GM21723 (cell line): Measurements from ENCODE around the gene CRK.
A peak's percentile ranks its signal among the peaks of the same experiment; 100 is the strongest.

Source experiments
- ATAC-seq: cut with Tn5 transposase; IDR thresholded peaks from one replicate; pipeline ENCODE4 v1.9.1; 2021; ENCODE audit warnings: mild to moderate bottlenecking, moderate library complexity; ENCODE audit not compliant: unreplicated experiment

CRK gene

DNA sequence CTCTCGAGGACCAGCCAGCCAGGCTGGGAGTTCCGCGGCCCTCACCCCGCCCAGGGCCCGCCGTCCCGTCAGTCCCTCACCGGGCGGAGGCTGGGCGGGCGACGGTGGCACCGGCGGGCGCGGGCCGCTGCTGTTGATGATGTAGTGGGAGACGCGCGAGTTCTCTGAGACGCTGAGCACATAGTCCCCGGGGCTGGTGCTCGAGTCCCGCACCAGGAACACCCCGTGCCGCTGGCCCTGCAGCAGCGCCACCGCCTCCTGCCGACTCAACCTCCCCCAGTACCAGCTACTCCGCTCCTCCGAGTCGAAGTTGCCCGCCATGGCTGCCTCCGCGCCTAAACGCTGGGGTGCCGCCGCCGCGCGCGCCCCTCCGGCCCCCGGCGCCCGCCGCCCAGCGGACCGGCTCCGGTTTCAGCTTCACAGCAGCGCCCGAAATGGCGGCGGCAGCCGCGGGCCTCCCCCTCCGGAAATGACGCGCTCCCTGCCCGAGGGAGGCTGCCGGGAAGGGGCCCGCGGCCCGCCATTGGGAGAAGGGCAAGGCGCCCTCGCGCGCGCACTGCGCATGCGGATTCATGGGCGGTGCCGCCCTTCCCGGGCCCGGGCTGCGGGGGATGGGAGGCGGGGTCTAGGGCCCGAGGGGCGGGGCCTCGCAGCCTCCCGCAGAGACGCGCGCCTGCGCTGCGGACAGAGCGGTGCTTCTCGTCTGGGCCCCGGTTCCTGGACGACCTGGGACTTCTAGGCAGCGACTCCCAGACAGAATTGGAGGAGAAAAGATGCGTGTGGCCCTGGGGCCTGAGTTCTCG, at the start of gene CRK:
TSS of gene CRK (minus strand) at position 436 of the 803 bp plus-strand sequence. CDS start at position 321, 115 bp downstream.
- ATAC-seq = peak; percentile 76

DNA sequence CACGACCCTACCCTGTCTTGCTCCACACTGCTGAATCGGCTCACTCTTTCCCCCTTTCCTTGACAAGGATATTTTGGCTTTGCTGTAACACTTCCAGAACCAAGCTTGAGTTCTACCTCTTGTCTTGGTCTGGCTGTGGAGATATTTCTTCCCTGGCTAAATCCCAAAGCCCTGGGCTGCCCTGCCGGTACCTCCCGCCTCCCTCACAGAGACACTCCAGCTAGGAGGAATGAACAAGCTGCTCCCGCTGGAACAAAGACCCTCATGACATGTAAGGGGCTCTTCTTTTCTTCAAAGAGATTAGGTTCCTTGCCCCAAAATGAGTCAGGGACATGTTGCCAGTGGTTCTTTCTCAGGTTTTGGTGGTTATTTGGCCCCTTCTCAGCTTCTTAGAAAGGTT, 49.6 kb upstream of the CRK start:
- ATAC-seq = no peak

DNA sequence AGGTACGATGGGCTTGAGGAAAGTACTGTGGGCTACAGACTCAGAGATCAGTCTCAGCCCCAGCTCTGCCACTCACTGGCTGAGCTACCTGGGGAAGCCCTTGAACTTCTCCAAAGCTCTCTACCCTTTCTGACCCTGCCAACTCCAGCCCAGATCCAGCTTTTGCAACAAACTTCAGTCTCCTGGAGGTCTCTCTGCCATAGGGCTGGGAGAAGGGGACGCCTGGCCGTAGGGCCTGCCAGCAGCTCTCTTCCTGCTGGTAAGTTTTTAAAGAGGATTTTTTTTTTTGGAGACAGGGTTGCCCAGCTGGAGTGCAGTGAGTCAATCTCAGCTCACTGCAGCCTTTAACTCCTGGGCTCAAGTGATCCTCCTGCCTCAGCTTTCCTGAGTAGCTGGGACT, 48.8 kb upstream of the CRK start:
- no peak for ATAC-seq

DNA sequence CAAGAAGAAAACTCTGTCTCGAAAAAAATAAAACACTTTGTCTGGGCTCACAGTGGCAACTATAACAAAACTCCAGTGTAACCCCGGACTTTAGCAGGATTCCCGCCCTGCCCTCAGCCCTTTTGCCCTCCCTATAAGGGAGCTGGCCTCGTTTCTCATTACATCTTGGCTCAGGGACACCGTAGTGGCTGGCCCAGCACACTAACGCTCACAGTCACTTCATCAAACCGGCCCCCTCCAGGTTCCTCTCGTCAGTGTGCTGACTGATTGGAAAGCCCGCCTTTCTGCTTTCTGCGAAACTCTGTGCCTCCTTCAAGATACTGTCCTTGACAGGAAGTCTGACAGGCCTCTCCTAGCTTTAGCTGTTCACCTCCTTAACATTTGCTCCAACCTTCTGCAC, 47.7 kb upstream of the CRK start:
- no peak for ATAC-seq

DNA sequence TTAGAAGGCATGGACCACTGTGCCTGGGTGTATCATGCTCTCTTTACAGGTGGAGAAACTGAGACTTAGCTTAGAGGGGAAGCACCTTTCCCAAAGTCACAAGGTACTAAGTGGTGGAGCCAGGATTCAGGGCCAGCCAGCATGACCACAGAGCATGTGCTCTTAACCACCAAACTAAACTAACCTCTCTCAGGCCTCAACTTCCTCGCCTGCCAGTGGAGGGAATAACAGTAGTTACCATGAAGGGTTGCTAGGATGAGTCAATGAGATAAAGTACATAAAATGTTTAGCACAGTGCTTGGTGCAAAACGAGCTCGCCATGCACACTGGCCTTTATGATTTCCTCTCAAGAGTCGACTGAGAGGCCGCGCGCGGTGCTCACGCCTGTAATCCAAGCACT, 42.8 kb upstream of the CRK start:
- ATAC-seq = no peak

DNA sequence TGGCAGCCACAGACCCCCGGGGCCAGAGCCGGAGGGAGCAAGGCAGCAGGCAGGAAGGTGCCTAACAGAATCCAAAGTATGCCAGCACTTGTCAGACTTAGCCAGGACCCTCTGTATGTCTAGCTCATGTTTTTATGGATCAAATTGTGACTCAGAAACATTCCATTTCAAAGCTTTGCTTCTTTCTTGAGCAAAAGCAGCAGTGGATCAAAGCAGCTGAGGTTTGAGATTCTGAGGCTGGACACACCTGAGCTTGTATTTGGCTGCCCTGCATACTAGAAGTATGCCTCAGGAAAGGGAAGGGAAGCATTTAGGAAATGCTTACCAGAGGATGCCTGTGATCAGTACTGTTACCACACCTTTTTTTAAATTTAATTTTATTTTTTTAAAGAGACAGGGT, 42.2 kb upstream of the CRK start:
- no peak for ATAC-seq

DNA sequence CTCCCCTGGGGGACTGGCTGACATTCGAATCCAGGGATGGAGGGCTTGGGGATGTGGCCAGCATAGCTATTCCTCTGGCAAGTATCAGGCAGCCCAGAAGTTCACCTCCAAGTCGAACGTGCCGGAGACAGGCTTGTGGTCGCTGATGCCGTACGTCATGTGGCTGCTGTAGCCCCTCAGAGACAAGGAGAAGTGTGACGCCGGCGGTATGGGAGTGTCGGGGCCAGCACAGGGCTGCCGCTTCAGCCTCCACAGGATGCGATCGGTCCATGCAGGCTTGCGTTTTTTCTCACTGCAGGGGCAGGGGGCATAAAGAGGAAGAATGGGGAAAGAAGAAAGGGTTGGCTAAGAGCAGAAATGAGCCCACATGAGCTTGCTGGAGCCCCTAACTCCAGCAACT, 41.8 kb upstream of the CRK start:
- ATAC-seq = no peak

DNA sequence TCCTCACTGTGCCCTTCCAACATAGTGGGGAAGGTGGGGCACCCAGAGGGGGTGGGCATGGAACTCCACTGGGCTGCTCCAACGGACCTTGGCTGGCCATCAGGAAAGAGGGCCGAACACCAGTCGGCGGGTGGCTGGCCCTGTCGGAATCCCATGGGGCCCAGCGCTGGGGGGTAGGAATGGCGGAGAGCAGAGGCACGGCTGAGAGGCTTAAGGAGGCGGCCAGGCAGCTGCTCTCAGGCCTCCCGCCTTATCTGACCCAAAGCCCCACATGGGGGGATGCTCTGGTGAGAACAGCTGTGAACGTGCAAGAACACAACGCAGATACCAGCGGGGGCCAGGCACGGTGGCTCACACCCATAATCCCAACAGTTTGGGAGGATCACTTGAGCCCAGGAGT, 40.8 kb upstream of the CRK start:
- ATAC-seq = no peak

DNA sequence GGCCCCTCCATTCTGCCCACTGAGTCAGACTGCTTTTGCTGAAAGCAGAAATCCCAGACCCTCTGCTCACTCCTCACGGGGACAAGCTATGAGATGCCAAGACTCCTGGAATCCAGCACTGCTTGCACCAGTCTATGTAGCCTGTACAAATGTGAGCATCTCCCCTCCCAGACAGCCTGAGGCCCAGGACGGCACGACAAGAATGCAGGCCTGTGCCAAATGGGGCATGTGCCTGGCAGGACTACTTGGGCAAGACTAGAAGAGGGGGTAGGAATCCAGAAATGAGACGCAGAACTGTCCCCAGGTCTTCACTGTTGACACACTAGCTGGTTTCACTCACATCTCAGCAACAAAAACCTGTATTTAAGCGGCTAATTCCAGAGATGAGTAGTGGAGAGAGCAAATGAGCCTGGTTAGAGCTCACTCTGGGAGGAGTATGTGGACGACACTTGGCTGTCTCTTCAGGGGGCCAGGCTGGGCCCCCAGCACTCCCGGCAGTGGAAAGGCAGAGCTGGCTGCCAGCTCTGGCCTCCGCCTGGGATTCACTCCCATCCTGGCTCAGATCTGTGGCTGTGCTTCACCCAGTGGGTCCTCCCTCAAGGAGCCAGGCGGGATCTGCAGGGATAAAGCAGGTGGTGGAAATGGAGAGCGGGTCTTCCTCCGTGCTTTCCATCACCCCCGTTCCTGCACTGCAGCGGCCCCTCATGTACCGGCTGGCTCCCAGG, 39.4 kb upstream of the CRK start:
- no peak for ATAC-seq

DNA sequence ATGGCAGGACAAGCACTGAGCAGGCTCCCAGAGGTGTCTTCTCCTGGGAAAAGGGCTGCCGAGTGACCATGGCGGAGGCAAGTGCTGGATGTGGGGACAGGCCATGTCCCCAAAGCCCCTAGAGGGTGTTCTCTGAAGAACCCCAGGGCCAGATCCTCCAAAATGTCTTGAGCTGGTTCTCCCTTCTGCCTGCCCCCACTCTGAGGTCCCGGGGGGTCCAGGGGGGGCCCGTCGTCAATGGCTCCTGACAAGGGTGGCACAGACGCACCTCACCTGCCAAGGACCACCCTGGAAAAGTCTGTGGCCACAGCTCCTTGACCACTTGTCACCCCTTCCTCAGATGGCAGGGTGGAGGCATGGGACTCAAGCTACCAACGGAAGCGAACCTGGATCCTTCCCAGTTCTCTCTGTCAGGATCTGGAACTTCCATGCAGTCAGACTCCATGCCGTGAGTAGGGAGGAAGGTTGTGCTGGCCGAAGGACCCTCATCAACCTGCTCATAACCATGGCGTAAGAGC, 38.8 kb upstream of the CRK start:
- ATAC-seq = no peak

DNA sequence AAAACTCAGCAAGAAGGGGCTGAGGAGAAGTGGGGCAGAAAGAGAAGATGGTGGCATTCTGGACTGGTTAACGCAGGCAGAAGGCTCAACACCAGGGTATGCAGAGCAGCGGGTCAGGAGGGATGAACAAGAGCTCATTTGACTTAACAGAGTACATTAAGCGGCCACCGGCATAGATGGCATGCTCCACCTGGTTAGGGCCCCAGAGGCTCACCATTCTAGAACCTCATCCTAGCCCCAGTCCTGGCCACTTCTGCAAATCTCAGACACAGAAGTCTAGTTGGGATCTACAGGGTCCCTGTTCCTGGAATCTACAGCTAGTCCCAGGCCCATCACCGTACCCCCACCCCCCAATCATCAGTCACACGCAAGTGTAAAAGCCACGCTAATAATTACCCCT, 38.2 kb upstream of the CRK start:
- ATAC-seq = no peak

DNA sequence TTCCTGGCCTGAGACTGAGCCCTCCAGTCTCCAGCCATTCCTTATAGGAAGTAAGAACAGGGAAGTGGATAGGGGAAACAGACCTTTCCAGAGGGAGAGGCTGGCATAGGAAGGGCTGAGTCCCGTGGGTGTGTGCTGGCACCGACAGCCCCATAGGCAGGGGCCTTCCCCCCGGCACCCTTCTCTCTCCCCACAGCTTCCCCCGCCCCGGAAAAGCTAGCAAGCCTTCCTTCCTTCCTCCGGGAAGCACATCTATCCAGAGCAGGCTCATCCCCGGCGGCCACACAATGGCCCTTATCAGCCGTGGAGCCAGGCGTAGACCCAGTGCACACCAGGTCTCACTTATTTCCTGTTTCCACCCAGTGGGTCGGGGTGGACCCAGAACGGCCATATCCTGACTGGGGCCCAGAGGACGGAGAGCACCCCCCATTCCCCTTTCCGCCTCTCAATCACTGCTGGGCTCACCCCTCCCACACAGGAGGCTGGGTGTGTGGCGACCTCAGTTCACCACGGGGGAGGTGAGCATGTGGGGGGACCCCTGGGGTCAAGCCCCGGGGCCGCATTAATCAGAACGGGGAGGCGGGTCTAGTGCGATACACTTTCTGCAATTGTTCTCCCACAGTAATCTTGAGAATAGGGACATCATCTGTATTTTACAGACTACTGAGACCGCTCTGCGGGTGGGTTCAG, 37.4 kb upstream of the CRK start:
- ATAC-seq = no peak

DNA sequence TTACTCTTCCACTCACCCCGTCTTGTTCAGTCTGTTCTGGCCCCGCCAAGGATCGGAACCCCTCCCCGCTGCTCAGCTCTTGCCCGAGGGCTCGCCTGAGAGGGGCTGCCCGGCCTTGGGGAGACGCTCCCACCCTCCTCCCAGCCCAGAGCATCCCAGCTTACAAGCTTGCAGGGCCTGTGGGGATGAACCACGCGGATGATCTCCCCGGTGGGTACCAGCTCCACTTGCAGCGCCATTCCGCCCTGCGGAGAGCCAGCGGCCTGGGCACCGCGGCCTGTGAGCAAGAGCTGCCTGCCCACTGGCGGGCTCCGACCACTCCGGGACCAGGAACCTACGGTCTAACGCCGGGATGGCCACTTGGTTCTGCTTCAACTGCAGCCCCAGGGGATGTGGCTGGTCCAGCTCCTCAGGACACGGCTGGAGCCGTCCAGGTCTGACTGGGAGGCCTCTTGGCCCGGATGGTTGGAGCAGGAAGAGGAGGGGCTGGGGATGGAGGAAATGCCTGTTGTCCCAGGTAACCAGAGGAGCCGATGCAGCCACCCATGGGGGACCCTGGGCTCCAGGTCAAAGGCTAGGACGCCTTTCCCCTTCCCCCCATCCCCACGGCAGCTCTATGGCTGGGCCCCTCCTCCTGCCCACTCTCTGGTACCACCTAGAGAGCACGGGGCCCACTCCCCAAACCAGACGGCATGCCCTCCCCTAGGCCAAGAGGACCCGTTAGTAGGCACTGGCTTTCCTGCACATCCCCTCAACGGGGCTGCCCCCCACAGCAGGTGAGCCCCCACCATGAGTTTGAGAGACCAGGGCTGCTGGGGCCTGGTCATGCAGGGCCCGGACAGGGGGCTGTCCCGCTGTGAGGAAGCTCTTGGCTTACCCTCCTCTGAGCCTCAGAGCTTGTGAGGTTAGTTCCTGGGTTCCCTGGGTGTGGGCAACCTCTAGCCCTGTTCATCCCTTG, 36.5 kb upstream of the CRK start, which contains the start of gene MYO1C:
TSS of gene MYO1C (minus strand) at position 438 of the 958 bp plus-strand sequence. CDS start at position 239, 199 bp downstream.
- ATAC-seq = no peak

DNA sequence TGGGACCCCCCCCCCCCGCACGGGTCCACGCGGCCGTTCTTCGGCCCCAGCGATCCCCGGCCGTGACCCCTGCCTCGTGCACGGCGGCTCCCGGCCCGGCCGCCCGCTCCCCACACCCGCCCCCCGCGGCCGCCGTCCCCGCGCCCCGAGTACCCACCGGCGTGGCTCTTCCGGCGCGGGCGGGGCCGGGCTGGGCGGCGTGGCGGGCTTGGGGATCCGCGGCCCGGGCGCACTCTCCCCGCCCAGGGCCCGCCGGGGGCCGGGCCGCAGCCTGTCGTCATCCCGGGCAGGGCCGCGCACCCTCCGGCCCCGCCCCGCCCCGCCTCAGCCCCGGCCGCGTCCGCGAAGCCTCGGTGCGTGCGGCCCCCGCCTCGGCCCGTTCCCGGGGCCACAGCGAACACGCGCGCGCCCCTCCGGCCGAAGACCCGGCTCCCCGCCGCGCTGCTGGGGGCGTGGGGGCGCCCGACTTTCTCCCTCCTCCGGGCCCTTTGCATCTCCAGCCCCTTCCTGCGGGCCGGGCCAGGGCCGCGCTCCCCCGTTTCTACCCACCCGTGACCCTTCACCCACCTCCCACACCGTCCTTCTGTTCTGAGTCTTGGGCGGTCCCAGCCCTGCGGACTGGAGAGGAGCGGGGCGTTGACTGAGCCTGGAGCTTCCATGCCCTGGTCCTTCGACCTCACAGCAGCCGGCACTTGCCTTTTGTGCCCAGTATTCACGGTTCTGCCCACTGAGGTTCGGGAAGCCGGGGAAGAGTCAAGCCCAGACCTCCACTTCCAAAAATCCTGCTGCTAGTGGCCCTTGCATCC, 35.6 kb upstream of the CRK start:
- ATAC-seq = peak; percentile 50

DNA sequence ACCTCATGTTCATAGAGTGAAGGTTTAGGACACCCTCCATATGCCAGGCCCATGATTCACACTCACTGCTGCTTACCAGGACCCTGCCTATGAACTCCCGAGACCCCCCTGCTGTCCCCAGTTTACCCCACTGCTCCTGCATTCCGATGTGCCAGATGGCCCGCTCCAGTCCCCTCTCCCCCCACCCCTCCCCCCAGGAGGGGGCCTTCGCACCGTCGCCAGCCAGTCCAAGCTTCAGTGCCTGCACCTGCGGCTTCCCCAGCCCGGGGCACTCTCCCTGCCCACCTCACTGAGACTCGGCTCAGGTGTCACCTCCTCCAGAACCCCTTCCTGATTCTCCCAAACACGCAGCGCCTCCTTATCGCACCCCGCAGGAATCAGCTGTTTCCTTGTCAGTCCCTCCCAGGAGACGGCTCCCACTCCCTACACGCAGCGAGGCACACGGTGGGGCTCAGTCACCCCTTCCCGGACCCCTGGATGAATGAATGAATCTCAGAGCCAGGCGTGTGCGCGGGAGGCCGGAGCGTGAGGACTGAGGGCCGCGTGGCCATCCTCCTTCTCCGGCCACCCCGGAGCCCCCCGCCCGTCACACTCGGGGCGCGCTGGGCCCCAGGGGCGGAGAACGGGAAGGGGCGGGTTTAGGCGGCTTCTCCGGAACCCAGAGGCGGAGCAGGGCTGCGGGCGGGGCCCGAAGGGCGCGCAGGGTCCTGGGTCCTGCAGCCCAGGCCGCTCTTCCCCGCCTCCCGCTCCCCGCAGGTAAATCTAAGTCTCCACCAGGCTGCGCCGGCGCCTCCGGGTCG, 34.8 kb upstream of the CRK start:
- peak; percentile 61 for ATAC-seq

DNA sequence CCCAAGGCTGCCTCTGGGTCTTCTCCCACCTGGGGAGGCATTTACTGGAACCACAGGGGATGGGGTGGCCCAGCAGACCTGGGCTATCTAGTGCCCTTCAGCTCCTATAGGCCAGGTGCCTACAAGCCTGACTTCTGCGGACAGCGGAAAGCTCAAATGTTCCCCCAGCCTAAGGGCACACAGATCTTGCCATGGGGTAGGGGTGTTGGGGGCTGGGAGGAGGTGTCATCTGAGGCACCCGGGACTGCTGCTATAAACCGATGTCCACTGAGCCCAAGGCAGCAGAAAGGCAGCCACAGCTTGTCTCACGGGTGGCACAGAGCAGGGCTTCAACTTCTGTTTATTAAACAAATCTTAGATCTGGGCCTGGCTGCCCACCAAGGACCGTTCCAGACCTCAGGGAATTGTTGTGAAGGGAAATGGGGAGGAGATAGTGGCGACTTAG, 32.8 kb upstream of the CRK start:
- ATAC-seq = no peak

DNA sequence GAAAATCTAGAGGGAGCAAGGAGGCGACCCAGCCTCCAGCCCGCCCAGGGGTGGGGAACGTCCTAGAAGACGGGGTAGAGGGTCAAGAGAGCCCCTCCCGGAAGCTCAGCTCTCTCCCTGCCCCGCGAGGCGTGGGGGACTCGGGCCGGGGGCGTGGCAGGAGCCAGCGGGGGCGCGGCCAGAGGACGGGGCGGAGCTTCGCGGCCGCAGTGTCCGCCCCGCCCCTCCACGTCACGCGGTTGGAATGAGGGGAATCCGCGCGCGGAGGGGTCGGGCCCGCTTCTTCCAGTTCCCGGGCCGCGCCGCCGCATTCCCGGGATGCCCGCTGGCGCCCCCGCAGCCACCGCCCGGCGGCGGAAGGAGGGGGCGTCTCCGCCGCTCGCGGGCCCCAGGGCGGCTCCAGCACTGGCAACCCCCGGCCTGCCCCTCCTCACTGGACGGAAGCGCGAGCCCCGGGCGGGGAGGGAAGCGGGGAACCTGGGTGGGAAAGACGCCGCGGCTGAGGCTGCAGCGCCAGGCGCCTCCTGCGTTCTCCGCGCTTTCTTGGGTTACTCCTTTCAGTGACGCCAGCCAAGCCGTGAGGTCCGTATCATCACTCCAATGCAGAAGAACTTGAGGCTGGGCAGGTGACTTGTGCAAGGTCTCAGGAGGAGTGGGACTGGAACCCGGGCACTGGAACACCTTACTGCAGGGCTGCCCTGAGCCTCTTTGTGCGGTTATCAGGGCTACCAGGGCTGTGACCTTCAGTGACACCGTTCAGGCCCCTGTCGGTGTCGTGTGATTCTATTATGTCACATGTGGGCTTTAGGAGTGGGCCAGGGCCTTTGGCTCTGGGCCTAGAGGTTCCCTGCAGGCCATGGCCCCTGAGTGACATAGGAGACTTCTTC, 32.1 kb upstream of the CRK start:
- ATAC-seq = peak; percentile 29
